C4-2B (cell line): ENCODE data around the gene DDOST.

Experiments used
- CTCF ChIP-seq: fragments of 450-650 bp; conservative IDR thresholded peaks from 2 replicates; pipeline ENCODE4 v1.5.1; 2017; ENCODE audit warnings: mild to moderate bottlenecking
- ZFX ChIP-seq: fragments of 450-650 bp; IDR thresholded peaks from 2 replicates; pipeline ENCODE4 v1.6.1; 2017

- TF ChIP-seq CTCF = no peak
- TF ChIP-seq ZFX = no peak
Measured at GRCh38 chr1:20630729-20631128, 30.4 kb downstream of the DDOST start.
